ENCODE measurements around the gene TBC1D1. TPM values are rescaled to one million over a fixed set of nuclear protein-coding genes. Genes with fewer than 3 reads are reported as not detected.

TBC1D1 gene
- total RNA-seq, 4 donors from 2014 or later = 56.4 to 127 (median 94.8) TPM

- DNase-seq (ENCODE audit: low spot score) = no peak
- ATAC-seq (ENCODE audit: low FRiP score) = no peak
- no peak for TF ChIP-seq CTCF (IDR thresholded peaks at IDR 0.05)
Observed at GRCh38 chr4:37895271-37895670, 4.4 kb downstream of the TBC1D1 start.

- ATAC-seq (ENCODE audit: low FRiP score) (no peak), DNase-seq (ENCODE audit: low spot score) (no peak)
- no peak for TF ChIP-seq CTCF (IDR thresholded peaks at IDR 0.05)
Observed at GRCh38 chr4:37896206-37896860, 5.4 kb downstream of the TBC1D1 start.

GRCh38 chr4:37902212-37902611 lies 11.3 kb downstream of the TBC1D1 start:
- TF ChIP-seq CTCF (IDR thresholded peaks at IDR 0.05) = no peak
- DNase-seq (ENCODE audit: low spot score) (no peak), ATAC-seq (ENCODE audit: low FRiP score) (no peak)

GRCh38 chr4:37902738-37903693 lies 12.1 kb downstream of the TBC1D1 start:
- ATAC-seq (ENCODE audit: low FRiP score) = no peak
- no peak for TF ChIP-seq CTCF (IDR thresholded peaks at IDR 0.05)
- DNase-seq (ENCODE audit: low spot score) = no peak

- TF ChIP-seq CTCF (IDR thresholded peaks at IDR 0.05) = no peak
- DNase-seq (ENCODE audit: low spot score) = no peak
- ATAC-seq (ENCODE audit: low FRiP score) = no peak
Observed at GRCh38 chr4:37903901-37904300, 13.0 kb downstream of the TBC1D1 start.

- ATAC-seq (ENCODE audit: low FRiP score) = no peak
- TF ChIP-seq CTCF (IDR thresholded peaks at IDR 0.05) = no peak
- no peak for DNase-seq (ENCODE audit: low spot score)
Observed at GRCh38 chr4:37904824-37905223, 13.9 kb downstream of the TBC1D1 start.
